ENCODE data around the gene LRCH4. TPM values are rescaled to one million over a fixed set of nuclear protein-coding genes. Genes with fewer than 3 reads are reported as not detected.

LRCH4 gene
- total and polyA plus RNA-seq, 8 donors = 42.3 to 86.5 (median 57.9) TPM

DNA sequence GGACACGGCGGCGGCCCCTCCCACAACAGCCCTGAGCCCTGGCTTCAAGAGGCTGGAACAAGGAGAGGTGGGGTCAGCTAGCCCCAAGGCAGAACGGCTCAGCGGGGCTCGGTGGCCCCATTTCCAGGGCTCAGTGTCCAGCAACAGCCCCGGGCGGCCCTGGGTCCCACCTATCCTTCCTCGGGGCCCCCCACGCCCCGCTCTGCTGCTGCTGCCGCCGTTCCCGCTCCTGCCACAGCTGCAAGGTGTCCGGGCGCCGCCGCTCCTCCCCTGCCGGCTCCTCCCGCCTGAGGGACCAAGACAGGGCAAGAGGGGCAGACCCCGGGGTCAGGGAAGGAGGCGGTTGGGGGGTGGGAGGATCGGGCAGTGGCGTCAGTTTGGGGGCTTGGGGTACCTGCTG is 8.8 kb downstream of the LRCH4 start:
- no peaks in the 10 kb centered on the region for H3K9me3 ChIP-seq
- peaks cover 0 to 16% of the 10 kb centered on the region in 2 donors for H3K4me1 ChIP-seq
- H3K27me3 ChIP-seq = no peaks in the 10 kb centered on the region
- intact Hi-C loops (cut with DNase I) = no loop called here
- H3K36me3 ChIP-seq = peaks cover 0 to 98% of the 10 kb centered on the region in 2 donors
- DNase-seq (no peak), ATAC-seq (no peak)
- TF ChIP-seq, protein P1, sequence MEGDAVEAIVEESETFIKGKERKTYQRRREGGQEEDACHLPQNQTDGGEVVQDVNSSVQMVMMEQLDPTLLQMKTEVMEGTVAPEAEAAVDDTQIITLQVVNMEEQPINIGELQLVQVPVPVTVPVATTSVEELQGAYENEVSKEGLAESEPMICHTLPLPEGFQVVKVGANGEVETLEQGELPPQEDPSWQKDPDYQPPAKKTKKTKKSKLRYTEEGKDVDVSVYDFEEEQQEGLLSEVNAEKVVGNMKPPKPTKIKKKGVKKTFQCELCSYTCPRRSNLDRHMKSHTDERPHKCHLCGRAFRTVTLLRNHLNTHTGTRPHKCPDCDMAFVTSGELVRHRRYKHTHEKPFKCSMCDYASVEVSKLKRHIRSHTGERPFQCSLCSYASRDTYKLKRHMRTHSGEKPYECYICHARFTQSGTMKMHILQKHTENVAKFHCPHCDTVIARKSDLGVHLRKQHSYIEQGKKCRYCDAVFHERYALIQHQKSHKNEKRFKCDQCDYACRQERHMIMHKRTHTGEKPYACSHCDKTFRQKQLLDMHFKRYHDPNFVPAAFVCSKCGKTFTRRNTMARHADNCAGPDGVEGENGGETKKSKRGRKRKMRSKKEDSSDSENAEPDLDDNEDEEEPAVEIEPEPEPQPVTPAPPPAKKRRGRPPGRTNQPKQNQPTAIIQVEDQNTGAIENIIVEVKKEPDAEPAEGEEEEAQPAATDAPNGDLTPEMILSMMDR (IDR thresholded peaks at IDR 0.05) = no peak
- H3K4me3 ChIP-seq = no peak overlapping the region
- H3K27ac ChIP-seq = no peak overlapping the region

DNA sequence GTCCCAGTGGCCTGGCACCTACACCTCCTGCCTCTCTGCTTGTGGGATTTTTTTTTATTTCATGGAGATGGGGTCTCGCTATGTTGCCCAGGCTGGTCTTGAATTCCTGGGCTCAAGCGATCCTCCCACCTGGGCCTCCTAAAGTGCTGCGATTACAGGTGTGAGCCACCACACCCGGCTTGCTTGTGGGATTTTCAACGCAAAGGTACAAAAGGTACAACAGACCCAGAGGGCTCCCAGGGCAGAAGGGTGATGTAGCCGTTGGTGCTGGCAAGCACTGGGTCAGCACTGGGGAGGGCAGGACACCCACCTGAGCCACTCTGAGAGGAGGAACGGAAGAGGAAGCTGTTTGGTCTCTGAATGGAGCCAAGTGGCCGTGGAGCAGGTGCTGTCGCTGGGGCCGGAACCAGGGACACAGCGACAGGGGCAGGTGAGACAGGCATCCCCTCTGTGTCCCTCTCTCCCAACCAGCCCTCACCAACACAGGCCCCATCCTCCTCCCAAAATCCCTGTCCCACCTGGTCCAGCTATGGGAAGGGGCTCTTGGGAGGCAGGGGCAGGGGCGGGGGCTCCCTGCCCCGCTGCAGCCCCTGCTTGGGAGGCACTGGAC is 9.4 kb downstream of the LRCH4 start:
- Histone ChIP-seq H3K27ac (no peak overlapping the region), H3K4me3 (no peak overlapping the region), H3K36me3 (peaks cover 0 to 96% of the 10 kb centered on the region in 2 donors), H3K4me1 (peaks cover 0 to 16% of the 10 kb centered on the region in 2 donors), H3K9me3 (no peaks in the 10 kb centered on the region), H3K27me3 (no peaks in the 10 kb centered on the region)
- TF ChIP-seq, protein P1 (IDR thresholded peaks at IDR 0.05) = no peak
- intact Hi-C loops (cut with DNase I) = no loop called here
- ATAC-seq = no peak
- no peak for DNase-seq

GRCh38 chr7:100575746-100576383 is 10.1 kb downstream of the LRCH4 start:
- no peaks in the 10 kb centered on the region for H3K9me3 ChIP-seq
- H3K4me1 ChIP-seq = peaks cover 1 to 16% of the 10 kb centered on the region in 2 donors
- TF ChIP-seq, protein P1 (IDR thresholded peaks at IDR 0.05) = no peak
- H3K4me3 ChIP-seq = no peak overlapping the region
- H3K36me3 ChIP-seq = peaks cover 0 to 89% of the 10 kb centered on the region in 2 donors
- no peak for DNase-seq
- intact Hi-C loops (cut with DNase I) = no loop called here
- no peak overlapping the region for H3K27ac ChIP-seq
- no peaks in the 10 kb centered on the region for H3K27me3 ChIP-seq
- ATAC-seq = no peak

- intact Hi-C loops (cut with DNase I) = no loop called here
- Histone ChIP-seq H3K9me3 (no peaks in the 10 kb centered on the region), H3K27me3 (peaks cover 0 to 6% of the 10 kb centered on the region in 2 donors), H3K4me1 (peaks cover 8 to 21% of the 10 kb centered on the region in 2 donors), H3K4me3 (no peak overlapping the region), H3K27ac (no peak overlapping the region), H3K36me3 (peaks cover 0 to 85% of the 10 kb centered on the region in 2 donors)
- TF ChIP-seq, protein P1 (IDR thresholded peaks at IDR 0.05) = no peak
- DNase-seq = no peak
- no peak for ATAC-seq
Measured at GRCh38 chr7:100575206-100575631, 10.7 kb downstream of the LRCH4 start.

GRCh38 chr7:100574362-100575205 is 11.3 kb downstream of the LRCH4 start:
- no peak for DNase-seq
- peaks cover 12 to 27% of the 10 kb centered on the region in 2 donors for H3K4me1 ChIP-seq
- intact Hi-C loops (cut with DNase I) = no loop called here

More at GRCh38 chr7:100574362-100575205, 11.3 kb downstream of the LRCH4 start:
- no peaks in the 10 kb centered on the region for H3K9me3 ChIP-seq
- no peak for ATAC-seq
- no peak overlapping the region for H3K4me3 ChIP-seq
- TF ChIP-seq, protein P1 (IDR thresholded peaks at IDR 0.05) = no peak
- H3K36me3 ChIP-seq = peaks cover 0 to 79% of the 10 kb centered on the region in 2 donors
- no peak overlapping the region for H3K27ac ChIP-seq
- H3K27me3 ChIP-seq = peaks cover 0 to 13% of the 10 kb centered on the region in 2 donors

Measured in left lung (tissue), 10 donors.